K562 (cell line): Measurements from ENCODE around the gene BEST1. TPM values are rescaled to one million over a fixed set of nuclear protein-coding genes. Genes with fewer than 3 reads are reported as not detected.

Source experiments
- ARID1B ChIP-seq: fragments of 450-650 bp; IDR thresholded peaks from 2 replicates; pipeline ENCODE4 v1.6.1; 2016; ENCODE audit warnings: antibody characterized with exemption, mild to moderate bottlenecking, inconsistent platforms
- DACH1 ChIP-seq: fragments of 450-650 bp; IDR thresholded peaks from 2 replicates; pipeline ENCODE4 v1.6.1; 2018; ENCODE audit not compliant: partially characterized antibody
- HOXB6 ChIP-seq: fragments of 250-450 bp; sonication (Bioruptor Pico); IDR thresholded peaks from 2 replicates; pipeline ENCODE4 v1.5.1; 2022; ENCODE audit warnings: mild to moderate bottlenecking, borderline replicate concordance
- JUN ChIP-seq, 2 experiments: sonication (generic) in 1 of 2; formaldehyde crosslinking in 1 of 2; IDR thresholded peaks; 2 replicates each; pipeline versions ENCODE4 v1.6.1 to v1.8.0; 2012 to 2022; ENCODE audit warnings: borderline replicate concordance in 2 of 2, mild to moderate bottlenecking in 2 of 2, improper control_type of control experiment in 1 of 2, low read depth in 1 of 2, low read length in 1 of 2, missing genetic modification reagents in 1 of 2
- MTA3 ChIP-seq: fragments of 450-650 bp; formaldehyde crosslinking; IDR thresholded peaks from 2 replicates; pipeline ENCODE4 v1.6.1; 2017; ENCODE audit warnings: mild to moderate bottlenecking, borderline replicate concordance
- MYC ChIP-seq, 2 experiments: fragments of 250-450 bp in 1 of 2; sonication (Bioruptor Pico) in 1 of 2; IDR thresholded peaks; 2 replicates each; pipeline versions ENCODE4 v1.5.1 to v1.6.1; 2012 to 2021; ENCODE audit warnings: low read depth in 2 of 2, borderline replicate concordance in 1 of 2, improper control_type of control experiment in 1 of 2, low read length in 1 of 2, mild to moderate bottlenecking in 1 of 2, moderate library complexity in 1 of 2
- OTX1 ChIP-seq: fragments of 450-650 bp; formaldehyde crosslinking; IDR thresholded peaks from 2 replicates; pipeline ENCODE4 v1.4.0; 2022; ENCODE audit warnings: mild to moderate bottlenecking
- RBM14 ChIP-seq: fragments of 200-400 bp; formaldehyde crosslinking; IDR thresholded peaks from 2 replicates; pipeline ENCODE4 v1.6.1; 2018; ENCODE audit warnings: low read depth, mild to moderate bottlenecking, low read length, moderate library complexity, borderline replicate concordance; ENCODE audit not compliant: insufficient read depth
- SRSF3 ChIP-seq: fragments of 200-400 bp; formaldehyde crosslinking; IDR thresholded peaks from 2 replicates; pipeline ENCODE4 v1.6.1; 2016; ENCODE audit warnings: mild to moderate bottlenecking, low read length, moderate library complexity; ENCODE audit not compliant: insufficient read depth
- U2AF2 ChIP-seq: fragments of 200-400 bp; formaldehyde crosslinking; optimal IDR thresholded peaks from 2 replicates; pipeline ENCODE3; 2017; ENCODE audit warnings: low read depth, mild to moderate bottlenecking, low read length
- ZBTB33 ChIP-seq: sonication (generic); formaldehyde crosslinking; IDR thresholded peaks from 2 replicates; pipeline ENCODE4 v1.8.1; 2023; ENCODE audit warnings: mild to moderate bottlenecking, missing genetic modification reagents
- ZC3H4 ChIP-seq: sonication (generic); formaldehyde crosslinking; IDR thresholded peaks from 2 replicates; pipeline ENCODE4 v1.9.0; 2021; ENCODE audit warnings: missing genetic modification reagents, borderline replicate concordance
- ZNF695 ChIP-seq: fragments of 450-650 bp; formaldehyde crosslinking; IDR thresholded peaks from 2 replicates; pipeline ENCODE4 v1.4.0; 2020; ENCODE audit warnings: mild to moderate bottlenecking, moderate library complexity
- polyA plus RNA-seq, 8 experiments: library from polyadenylated mRNA; depleted of rRNA in 4 of 8; stranded (reverse) in 5 of 8; unstranded in 3 of 8; fragments of >200 nt; fragmentation: Nextera tagmentation in 2 of 8; fragmentation: Illumina TruSeq in 1 of 8; extraction: Ambion mirVana in 2 of 8; extraction: Trizol in 1 of 8; gene quantifications; 2 replicates each; pipeline versions ENCODE4 v1.2.1 to v1.2.3, GENCODE V29; 2011 to 2014; ENCODE audit warnings: inconsistent platforms in 1 of 8, missing spikeins in 1 of 8
- total RNA-seq, 7 experiments: library from RNA; depleted of rRNA in 6 of 7; stranded (reverse); fragments of >200 nt in 6 of 7; fragmentation: Illumina TruSeq in 2 of 7; extraction: Trizol in 2 of 7; gene quantifications; 2 replicates each; pipeline versions ENCODE4 v1.2.1 to v1.2.3, GENCODE V29; 2011 to 2021; ENCODE audit warnings: low replicate concordance in 1 of 7

Gene BEST1
- total and polyA plus RNA-seq, 9 of the 15 experiments (the other 6 are each of a cell fraction or from before 2014, with no cell fraction given) = 0.07 to 1.3 (median 0.40) TPM

- TF ChIP-seq ZNF695 (CRISPR knock-in tag) (no peak), RBM14 (no peak), ZC3H4 (no peak), SRSF3 (no peak), MTA3 (peak; percentile 53; the same call in 1 of the 2 replicates), DACH1 (no peak), HOXB6 (no peak), ZBTB33 (CRISPR knock-in tag) (no peak), MYC (IDR thresholded peaks at IDR 0.05; ENCODE audit: low read depth, low read length) (0 out of 2 replicates have a peak, but pooled peaks have one; percentile 34), MYC (CRISPR knock-in tag; IDR thresholded peaks at IDR 0.05; ENCODE audit: borderline replicate concordance, low read depth) (no peak), U2AF2 (no peak), ARID1B (no peak; the same call in 1 of the 2 replicates), JUN (IDR thresholded peaks at IDR 0.05; ENCODE audit: borderline replicate concordance, low read depth, low read length) (0 out of 2 replicates have a peak, but pooled peaks have one; percentile 34), JUN (CRISPR knock-in tag; IDR thresholded peaks at IDR 0.05; ENCODE audit: borderline replicate concordance) (no peak), OTX1 (CRISPR knock-in tag) (no peak)
Observed at GRCh38 chr11:61947486-61948210, 2.5 kb upstream of the BEST1 start (continued).
